Smooth muscle cell (in vitro differentiated cells): ENCODE results near the gene FBXL13. TPM values are rescaled to one million over a fixed set of nuclear protein-coding genes. Genes with fewer than 3 reads are reported as not detected.

Source experiments
- DNase-seq: peaks from one replicate; lab custom pipeline; 2025; ENCODE audit not compliant: unreplicated experiment; lab: John Stamatoyannopoulos, UW
- H2AFZ ChIP-seq: fragments of 200-600 bp; sonication (generic); 2 replicates; pipeline ENCODE4 v1.6.0; 2016; ENCODE audit warnings: antibody characterized with exemption, low read depth, mild to moderate bottlenecking
- H3F3A ChIP-seq: fragments of 200-600 bp; sonication (generic); 2 replicates; pipeline ENCODE4 v1.6.0; 2017; ENCODE audit warnings: antibody characterized with exemption, low read depth
- H3K27ac ChIP-seq: fragments of 200-600 bp; sonication (generic); 2 replicates; pipeline ENCODE4 v1.5.1; 2016; ENCODE audit warnings: low read depth, mild to moderate bottlenecking
- H3K27me3 ChIP-seq: fragments of 200-600 bp; sonication (generic); 2 replicates; pipeline ENCODE4 v1.6.1; 2016; ENCODE audit warnings: low read depth, mild to moderate bottlenecking
- H3K36me3 ChIP-seq: fragments of 200-600 bp; sonication (generic); 2 replicates; pipeline ENCODE4 v1.5.1; 2016; ENCODE audit warnings: low read depth
- H3K4me1 ChIP-seq: fragments of 200-600 bp; sonication (generic); 2 replicates; pipeline ENCODE4 v1.5.1; 2016; ENCODE audit warnings: low read depth
- H3K4me2 ChIP-seq: fragments of 200-600 bp; sonication (generic); 2 replicates; pipeline ENCODE4 v1.6.0; 2016; ENCODE audit warnings: mild to moderate bottlenecking
- H3K4me3 ChIP-seq: fragments of 200-600 bp; sonication (generic); 2 replicates; pipeline ENCODE4 v1.5.1; 2016; ENCODE audit warnings: mild to moderate bottlenecking
- H3K79me2 ChIP-seq: fragments of 200-600 bp; sonication (generic); 2 replicates; pipeline ENCODE4 v1.6.0; 2016; ENCODE audit warnings: low read depth, mild to moderate bottlenecking
- H3K9ac ChIP-seq: fragments of 200-600 bp; sonication (generic); 2 replicates; pipeline ENCODE4 v1.6.0; 2016; ENCODE audit warnings: low read depth
- H3K9me3 ChIP-seq: fragments of 200-600 bp; sonication (generic); replicated peaks from 2 replicates; pipeline ENCODE4 v1.5.1; 2016; ENCODE audit warnings: low read depth
- H4K20me1 ChIP-seq: fragments of 200-600 bp; sonication (generic); 2 replicates; pipeline ENCODE4 v1.6.0; 2016; ENCODE audit warnings: low read depth
- WGBS: methylation state at CpG from one replicate; pipeline ENCODE4 v1.1.7; 2016; ENCODE audit warnings: low lambda C conversion rate; 5-methylcytosine and 5-hydroxymethylcytosine counted together
- polyA plus RNA-seq: library from polyadenylated mRNA; unstranded; fragments of >200 nt; fragmentation: Nextera tagmentation; extraction: Ambion mirVana; gene quantifications from 2 replicates; pipeline ENCODE4 v1.2.1, GENCODE V29; 2016
- total RNA-seq: library from RNA; depleted of rRNA; stranded (reverse); fragments of >200 nt; gene quantifications from 2 replicates; pipeline ENCODE4 v1.2.3, GENCODE V29; 2014
- TF ChIP-seq, protein P1 (sequence below): fragments of 200-600 bp; sonication (generic); IDR thresholded peaks from 2 replicates; pipeline ENCODE4 v1.5.1; 2017; ENCODE audit warnings: borderline replicate concordance, mild to moderate bottlenecking, antibody characterized with exemption; ENCODE audit not compliant: insufficient read depth, poor library complexity, severe bottlenecking

FBXL13 gene
- total and polyA plus RNA-seq, 2 experiments from 2014 or later, result 2.6 to 12.1 TPM

DNA sequence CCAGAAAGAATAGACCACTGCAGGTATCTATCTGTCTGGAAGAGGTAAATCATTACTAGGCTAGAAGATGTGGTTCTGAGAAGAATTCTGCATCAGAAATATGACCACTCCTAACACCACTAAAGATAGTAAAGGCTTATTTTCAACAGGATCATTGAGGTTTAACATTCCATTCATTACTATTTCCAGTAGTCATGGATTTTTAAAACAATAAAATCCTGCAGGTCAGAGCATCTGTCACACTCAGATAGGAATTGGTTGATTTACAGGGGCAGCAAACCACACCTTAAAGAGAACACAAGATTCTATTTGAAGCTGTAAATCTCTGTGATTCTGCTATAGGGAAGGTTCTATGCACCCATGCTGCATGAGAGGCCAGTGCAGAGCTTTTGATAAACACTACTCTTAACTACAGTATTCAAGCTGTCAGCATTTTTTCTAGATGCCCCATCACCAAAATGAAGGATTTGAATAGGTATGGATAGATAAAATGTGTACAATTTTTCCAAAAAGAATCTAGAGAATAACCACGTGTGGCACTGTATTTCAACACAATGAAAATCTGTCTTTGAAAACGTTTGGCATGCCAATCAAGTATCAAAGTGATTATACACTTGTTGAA, 147.2 kb downstream of the FBXL13 start:
- no peak for DNase-seq
- H3K9ac ChIP-seq, result no peak overlapping the region

DNA sequence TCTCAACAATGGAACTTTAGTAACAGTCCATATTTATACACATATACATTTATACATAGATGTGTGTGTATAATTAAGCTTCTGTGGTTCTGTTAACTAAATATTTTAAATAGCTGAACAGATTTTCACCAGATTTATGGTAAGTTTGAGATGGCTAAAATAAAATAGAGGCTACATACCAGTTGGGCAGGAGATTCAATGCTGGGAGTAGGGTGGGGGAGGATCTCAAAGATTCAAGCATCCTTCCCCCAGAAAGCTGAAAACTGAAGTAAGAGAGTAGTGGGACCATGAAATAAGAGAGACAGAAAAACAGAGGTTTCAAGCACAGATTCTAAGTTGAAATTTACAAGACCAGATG, 147.8 kb downstream of the FBXL13 start:
- H3K9me3 ChIP-seq, result no peaks in the 10 kb centered on the region
- peaks cover 11% of the 10 kb centered on the region for H3K4me1 ChIP-seq
- H2AFZ ChIP-seq, result no peak overlapping the region
- no peaks in the 10 kb centered on the region for H4K20me1 ChIP-seq
- H3K27me3 ChIP-seq, result no peaks in the 10 kb centered on the region
- H3K27ac ChIP-seq, result no peak overlapping the region
- H3K4me3 ChIP-seq, result no peak overlapping the region
- no peaks in the 10 kb centered on the region for H3K36me3 ChIP-seq
- no peak for DNase-seq
- H3F3A ChIP-seq, result peaks cover 7% of the 10 kb centered on the region
- H3K4me2 ChIP-seq, result peak overlapping the region; percentile 11
- H3K9ac ChIP-seq, result no peak overlapping the region
- no peaks in the 10 kb centered on the region for H3K79me2 ChIP-seq
- TF ChIP-seq, protein P1, sequence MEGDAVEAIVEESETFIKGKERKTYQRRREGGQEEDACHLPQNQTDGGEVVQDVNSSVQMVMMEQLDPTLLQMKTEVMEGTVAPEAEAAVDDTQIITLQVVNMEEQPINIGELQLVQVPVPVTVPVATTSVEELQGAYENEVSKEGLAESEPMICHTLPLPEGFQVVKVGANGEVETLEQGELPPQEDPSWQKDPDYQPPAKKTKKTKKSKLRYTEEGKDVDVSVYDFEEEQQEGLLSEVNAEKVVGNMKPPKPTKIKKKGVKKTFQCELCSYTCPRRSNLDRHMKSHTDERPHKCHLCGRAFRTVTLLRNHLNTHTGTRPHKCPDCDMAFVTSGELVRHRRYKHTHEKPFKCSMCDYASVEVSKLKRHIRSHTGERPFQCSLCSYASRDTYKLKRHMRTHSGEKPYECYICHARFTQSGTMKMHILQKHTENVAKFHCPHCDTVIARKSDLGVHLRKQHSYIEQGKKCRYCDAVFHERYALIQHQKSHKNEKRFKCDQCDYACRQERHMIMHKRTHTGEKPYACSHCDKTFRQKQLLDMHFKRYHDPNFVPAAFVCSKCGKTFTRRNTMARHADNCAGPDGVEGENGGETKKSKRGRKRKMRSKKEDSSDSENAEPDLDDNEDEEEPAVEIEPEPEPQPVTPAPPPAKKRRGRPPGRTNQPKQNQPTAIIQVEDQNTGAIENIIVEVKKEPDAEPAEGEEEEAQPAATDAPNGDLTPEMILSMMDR, result no peak

More for the DNA sequence above, 147.2 kb downstream of the FBXL13 start:
- Histone ChIP-seq H2AFZ (no peak overlapping the region), H3K4me3 (no peak overlapping the region), H3K4me1 (peaks cover 12% of the 10 kb centered on the region), H3K27ac (no peak overlapping the region), H3K36me3 (no peaks in the 10 kb centered on the region), H3K79me2 (no peaks in the 10 kb centered on the region), H3K27me3 (no peaks in the 10 kb centered on the region), H3K9me3 (no peaks in the 10 kb centered on the region), H3K4me2 (peak overlapping the region; percentile 11), H3F3A (peaks cover 7% of the 10 kb centered on the region), H4K20me1 (no peaks in the 10 kb centered on the region)
- WGBS, result 60% methylated on average over 2 of the region's 2 CpGs
- TF ChIP-seq, protein P1, result no peak

DNA sequence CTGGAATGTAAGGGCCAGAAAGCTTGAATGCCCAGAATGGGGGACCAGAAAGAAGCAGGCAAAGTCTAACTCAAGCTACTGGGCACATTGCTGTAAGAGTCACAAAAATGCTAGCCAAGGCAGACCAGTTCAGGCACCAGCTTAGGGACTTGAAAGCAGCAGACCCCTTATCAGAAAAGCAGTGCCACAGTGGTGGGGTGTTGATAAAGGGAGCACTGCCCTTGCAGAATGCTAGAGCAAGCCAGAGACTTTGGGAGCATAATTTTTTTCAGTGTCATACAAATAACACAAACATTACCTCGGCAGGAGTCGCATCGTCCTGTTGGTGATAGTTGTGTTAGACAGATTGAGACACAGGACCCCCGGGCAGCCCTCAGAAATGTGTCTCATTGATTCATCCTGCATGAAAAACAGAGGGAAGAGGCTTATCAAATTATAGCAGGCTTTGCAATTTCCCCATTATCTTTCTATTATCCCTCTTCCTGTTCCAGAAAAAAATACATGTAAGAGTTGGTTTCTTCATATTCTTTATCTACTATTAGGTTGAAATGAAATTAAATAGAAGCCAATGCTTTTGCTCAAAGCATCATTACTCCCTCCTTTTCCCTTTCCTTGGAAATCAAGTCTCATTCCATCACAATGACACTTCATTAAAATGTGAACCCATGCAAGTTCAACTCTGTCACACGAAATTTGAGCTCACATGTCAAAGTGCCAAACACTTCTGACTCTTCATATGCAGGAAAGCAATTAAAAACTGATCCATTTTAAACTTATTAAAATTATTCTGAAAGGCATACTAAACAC, 148.4 kb downstream of the FBXL13 start:
- Histone ChIP-seq H3K9me3 (no peaks in the 10 kb centered on the region), H3K4me1 (peaks cover 11% of the 10 kb centered on the region), H3K4me2 (no peak overlapping the region), H3F3A (peaks cover 7% of the 10 kb centered on the region), H4K20me1 (no peaks in the 10 kb centered on the region), H3K4me3 (no peak overlapping the region), H3K27me3 (no peaks in the 10 kb centered on the region), H2AFZ (no peak overlapping the region), H3K9ac (no peak overlapping the region), H3K79me2 (no peaks in the 10 kb centered on the region), H3K27ac (no peak overlapping the region), H3K36me3 (no peaks in the 10 kb centered on the region)
- no peak for DNase-seq
- 65% methylated on average over 5 of the region's 5 CpGs for WGBS
- TF ChIP-seq, protein P1, result no peak
